Activated CD4-positive, alpha-beta T cell treated with anti-CD3 and anti-CD28 coated beads for 1 hour (primary cell): ENCODE results near the gene DDX1.
"Not testable (repeated sequence)": the region's sequence is repeated elsewhere in the genome, so short reads cannot be mapped to it uniquely, and the experiment has no call there.

ENCODE experiments used
- DNase-seq: peaks from one replicate; pipeline ENCODE4 v3.0.0-alpha.2; 2020

Gene DDX1

GRCh38 chr2:15596968-15597367 lies 5.3 kb downstream of the DDX1 start:
- no peak for DNase-seq

DNA sequence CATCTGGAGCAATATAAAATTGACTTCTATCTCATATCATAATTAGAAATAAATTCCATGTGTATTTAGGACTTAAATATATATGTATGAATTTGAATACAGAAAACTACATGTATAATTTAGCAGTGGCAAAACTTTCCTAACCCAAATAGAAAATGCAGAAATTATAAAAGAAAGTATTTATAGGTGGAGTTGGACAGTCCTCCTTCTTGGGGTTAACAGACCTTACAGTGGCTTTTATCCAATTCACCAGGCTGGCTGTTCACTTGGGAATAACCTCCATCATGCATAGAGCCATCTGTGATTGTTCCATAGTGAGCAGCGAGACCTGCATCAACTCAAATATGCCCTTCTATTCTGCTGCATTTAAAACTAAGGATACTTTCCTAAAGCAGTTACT lies 8.3 kb downstream of the DDX1 start:
- DNase-seq = no peak

- DNase-seq = no peak
Measured at GRCh38 chr2:15601681-15602080, 10.0 kb downstream of the DDX1 start.

DNA sequence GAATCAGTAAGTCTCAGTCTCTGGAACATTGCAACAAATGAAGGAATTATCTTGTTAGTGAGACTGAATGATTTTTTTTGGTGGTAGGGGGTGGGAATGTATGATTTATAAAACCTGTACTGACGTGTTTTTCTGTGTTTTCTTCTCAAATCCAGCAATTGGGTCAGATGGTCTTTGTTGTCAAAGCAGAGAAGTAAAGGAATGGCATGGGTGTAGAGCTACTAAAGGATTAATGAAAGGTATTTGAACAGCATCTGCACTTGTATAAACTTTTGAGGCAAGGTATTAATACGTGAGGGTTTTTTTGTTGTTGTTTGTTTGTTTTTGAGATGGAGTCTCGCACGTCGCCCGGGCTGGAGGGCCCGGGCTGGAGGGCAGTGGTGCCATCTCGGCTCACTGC lies 10.7 kb downstream of the DDX1 start:
- no peak for DNase-seq

- DNase-seq = no peak
Measured at GRCh38 chr2:15603044-15603765, 11.5 kb downstream of the DDX1 start.

GRCh38 chr2:15603948-15604347 lies 12.3 kb downstream of the DDX1 start:
- DNase-seq = no peak

DNA sequence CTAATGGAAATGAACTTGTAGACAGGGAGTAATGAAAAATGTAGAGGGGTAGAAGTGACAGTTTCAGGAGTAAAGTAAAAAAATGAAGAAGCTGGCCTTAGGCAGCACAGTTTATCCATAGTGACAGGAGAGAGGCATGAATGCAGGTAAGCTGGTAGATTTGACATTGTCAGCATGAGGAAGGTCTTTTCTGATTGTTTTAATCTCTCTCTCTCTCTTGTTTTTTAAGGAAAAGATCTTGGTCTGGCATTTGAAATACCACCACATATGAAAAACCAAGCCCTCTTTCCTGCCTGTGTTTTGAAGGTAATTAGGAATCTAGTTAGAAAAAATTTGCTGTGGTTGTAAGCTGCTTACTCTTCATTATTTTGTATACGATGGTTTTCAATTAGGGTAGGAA lies 14.1 kb downstream of the DDX1 start:
- DNase-seq = no peak

DNA sequence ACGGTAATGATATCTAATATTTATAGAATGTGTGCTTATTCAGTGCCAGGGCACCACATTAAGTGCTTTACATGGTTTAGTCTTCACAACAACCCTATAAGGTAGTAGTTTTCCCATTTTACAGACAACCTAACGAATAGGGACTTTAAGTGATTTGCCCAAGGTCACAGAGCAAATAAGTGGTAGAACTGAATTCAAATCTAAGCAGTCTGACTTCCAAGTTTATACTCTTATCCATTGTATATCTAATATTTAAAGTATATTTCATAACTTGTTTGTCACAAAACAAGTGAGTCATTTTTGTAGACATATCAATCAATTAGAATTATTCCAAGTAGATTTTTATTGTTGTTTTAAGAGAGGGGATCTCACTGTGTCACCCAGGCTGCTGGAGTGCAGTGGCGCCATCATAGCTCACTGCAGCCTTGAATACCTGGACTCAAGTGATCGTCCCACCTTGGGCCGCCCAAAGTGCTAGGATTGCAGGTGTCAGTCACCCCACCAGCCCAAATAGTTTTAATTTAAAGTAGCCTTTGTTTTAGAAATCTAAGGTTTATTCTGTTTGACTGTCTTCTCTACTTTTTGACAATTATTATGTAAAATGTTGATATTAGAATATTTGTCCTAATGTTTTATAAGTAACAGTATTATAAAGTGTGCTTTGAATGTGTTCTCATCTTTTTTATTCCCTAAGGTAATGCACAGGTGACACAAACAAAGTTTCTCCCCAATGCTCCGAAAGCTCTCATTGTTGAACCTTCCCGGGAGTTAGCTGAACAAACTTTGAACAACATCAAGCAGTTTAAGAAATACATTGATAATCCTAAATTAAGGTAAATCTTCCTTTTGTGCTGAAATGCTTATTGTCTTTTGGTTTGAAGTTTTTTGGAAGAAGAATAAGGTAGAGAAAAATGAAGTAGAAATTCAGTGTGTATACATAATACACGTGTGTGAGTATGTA lies 15.1 kb downstream of the DDX1 start:
- no peak for DNase-seq

- DNase-seq = no peak
Measured at GRCh38 chr2:15607709-15608391, 16.2 kb downstream of the DDX1 start.

GRCh38 chr2:15608392-15608761 lies 16.7 kb downstream of the DDX1 start:
- DNase-seq = no peak

DNA sequence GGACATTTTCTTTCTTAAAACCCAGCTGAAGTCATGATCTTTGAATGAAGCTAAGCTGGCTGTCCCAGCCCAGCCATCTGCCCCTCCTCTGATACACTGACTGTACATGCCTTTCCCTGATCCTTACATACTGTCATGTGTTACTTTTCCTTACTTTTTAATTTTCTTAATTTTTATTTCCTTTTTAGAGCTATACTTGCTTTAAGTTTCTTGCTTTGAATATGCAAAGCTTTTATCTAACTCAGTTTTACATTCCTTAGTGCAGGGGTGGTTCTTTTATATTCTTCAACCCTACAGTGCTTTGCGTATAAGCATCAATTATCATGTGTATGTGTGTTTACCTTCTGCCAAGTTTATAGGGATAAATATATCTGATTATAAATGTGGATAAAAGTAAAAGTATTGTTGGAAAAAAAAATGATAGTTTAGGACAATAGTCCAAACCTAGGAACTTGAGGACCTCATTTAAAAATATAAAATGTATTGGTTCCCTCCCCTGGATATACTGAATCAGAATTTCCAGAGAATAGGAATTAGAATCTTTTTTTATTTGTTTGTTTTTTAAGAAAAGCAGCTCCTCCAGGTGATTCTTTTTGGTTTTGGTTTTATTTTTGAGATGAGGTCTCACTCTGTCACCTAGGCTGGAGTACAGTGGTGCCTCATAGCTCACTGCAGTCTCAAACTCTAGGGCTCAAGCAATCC lies 17.8 kb downstream of the DDX1 start:
- no peak for DNase-seq

DNA sequence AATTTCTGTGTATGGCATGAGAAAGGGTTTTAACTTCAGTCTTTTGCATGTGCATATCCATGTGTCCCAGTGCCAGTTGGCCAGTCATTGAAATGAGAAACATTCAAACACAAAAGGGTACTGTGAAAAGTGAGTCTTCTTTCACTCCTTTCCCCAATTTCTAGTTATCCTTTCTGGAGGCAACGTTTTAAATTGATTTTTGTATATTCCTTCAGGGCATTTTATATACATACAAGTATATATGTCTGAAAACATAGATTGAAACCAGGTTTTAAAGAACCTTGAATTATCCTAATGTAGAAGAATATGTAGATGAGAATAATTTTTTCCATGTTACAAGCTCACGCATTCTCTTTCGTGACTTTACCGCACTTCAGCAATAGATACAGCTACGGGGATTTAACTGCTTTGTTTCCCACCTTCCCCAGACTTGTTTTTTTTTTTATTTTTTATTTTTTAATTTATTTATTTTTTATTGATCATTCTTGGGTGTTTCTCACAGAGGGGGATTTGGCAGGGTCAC lies 18.8 kb downstream of the DDX1 start:
- DNase-seq = no peak

- DNase-seq = not testable (repeated sequence)
Measured at GRCh38 chr2:15612101-15612500, 20.4 kb downstream of the DDX1 start.

DNA sequence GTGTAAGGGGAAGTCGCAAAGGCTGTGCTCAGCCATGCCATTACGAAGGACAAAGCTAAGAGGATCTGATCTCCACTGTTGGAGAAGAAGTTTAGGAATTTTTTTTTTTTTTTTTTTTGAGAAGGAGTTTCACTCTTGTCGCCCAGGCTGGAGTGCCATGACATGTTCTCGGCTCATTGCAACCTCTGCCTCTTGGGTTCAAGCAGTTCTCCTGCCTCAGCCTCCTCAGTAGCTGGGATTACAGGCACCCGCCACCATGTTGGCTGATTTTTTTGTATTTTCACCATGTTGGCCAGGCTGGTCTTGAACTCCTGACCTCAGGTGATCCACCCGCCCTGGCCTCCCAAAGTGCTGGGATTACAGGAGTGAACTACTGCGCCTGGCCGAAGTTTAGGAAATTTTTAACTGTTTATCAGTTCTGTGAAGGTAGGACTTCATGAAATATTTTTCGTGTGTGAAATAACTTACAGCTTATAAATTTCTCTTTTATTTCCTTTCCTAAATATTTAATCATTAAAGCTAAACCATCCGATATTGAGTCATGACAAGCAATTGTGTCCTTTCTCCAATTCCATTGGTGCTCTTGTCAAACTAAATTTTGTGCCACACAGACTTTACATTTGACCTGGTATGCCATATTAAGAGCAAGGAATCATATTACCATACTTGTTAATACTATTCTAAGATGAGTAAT lies 22.2 kb downstream of the DDX1 start:
- no peak for DNase-seq

DNA sequence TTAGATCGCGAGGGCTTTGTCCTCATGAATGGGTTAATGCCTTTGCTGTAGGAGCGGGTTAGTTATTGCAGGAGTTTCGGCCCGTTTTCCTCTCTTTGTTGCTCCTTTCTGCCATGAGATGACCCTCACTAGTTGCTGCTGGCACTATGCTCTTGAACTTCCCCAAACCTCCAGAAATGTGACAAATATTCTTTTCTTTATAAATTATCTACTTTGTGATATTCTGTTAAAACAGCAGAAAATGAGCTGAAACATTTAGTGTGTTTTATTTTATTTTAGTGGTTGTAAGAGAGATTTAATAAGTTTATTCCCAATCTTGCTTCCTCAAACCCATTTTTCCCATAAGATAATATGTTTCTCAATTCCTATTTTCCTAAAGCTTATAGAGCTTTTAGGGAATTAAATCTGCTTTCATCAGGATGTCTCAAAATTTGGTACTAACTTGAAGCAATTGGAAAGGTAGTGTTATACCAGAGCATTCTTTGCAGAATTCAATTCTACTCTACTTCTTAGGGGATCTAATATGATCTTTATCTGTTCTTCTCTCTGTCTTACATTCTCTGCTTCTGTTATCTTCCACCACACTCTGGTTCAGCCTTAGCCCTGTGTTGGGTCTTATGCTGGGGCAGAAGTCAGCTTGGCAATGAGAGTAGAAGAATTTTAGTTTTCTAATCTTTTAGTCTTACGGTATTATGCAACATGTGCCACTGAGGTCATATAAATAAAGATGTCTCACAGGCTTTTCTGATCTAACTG lies 23.1 kb downstream of the DDX1 start:
- no peak for DNase-seq

- DNase-seq = no peak
Measured at GRCh38 chr2:15615301-15615920, 23.7 kb downstream of the DDX1 start.

GRCh38 chr2:15616429-15616828 lies 24.8 kb downstream of the DDX1 start:
- no peak for DNase-seq

DNA sequence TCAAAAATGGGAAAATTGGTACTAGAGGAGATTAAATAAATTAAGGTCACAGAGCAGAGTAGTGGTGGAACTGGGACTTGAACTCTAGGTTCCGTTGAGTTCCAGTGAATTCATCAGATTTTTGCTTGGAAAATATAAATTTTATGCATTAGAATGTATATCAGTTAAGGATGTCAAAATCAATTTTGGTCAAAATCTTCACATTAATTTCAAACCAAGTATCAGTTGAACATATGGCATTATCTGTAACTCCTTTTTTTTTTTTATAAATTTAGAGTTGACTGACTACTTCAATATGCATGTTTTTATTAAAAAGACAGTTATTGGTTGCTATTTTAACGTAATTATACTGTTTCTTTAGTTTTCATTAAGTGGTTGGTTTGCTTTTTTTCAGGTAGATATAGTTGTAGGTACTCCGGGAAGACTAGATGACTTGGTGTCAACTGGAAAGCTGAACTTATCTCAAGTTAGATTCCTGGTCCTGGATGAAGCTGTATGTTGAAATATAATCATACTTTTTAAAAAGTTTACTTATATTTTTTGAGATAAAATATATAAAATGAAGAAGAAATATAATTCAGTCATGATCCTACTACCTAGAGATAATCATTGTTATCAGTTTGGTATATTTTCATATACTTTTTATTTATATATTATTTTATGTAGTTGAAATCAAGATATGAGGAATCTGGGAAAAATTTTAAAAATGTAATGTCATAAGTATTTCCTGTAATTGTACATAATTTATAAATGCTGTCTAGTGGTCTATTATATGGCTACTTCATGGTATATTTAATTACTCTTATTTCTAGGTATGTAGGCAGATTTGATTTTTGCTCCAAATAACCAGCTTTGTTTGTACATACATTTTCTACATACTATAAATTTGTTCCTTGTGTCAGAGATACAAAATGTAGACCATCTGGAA lies 25.4 kb downstream of the DDX1 start:
- DNase-seq = no peak

- no peak for DNase-seq
Measured at GRCh38 chr2:15617778-15618448, 26.2 kb downstream of the DDX1 start.
